KMS-11 (cell line): Measurements from ENCODE around the gene LUZP1.

ENCODE experiments used
- H2AFZ ChIP-seq: fragments of 200-600 bp; sonication (generic); 2 replicates; pipeline ENCODE4 v1.6.1; 2016; ENCODE audit warnings: antibody characterized with exemption, mixed run types, low read depth
- H3K27ac ChIP-seq: fragments of 200-600 bp; sonication (generic); 2 replicates; pipeline ENCODE4 v1.6.1; 2016; ENCODE audit warnings: mild to moderate bottlenecking, mixed run types
- H3K27me3 ChIP-seq: fragments of 200-600 bp; sonication (generic); 2 replicates; pipeline ENCODE4 v1.6.1; 2017; ENCODE audit warnings: mild to moderate bottlenecking, low read depth, mixed run types, moderate library complexity; ENCODE audit not compliant: insufficient read depth
- H3K36me3 ChIP-seq: fragments of 200-600 bp; sonication (generic); 2 replicates; pipeline ENCODE4 v1.6.1; 2017; ENCODE audit warnings: mild to moderate bottlenecking, mixed run types; ENCODE audit not compliant: insufficient read depth
- H3K4me1 ChIP-seq: fragments of 200-600 bp; sonication (generic); 2 replicates; pipeline ENCODE4 v1.6.1; 2016; ENCODE audit warnings: mild to moderate bottlenecking, low read depth, mixed run types; ENCODE audit not compliant: poor library complexity, severe bottlenecking
- H3K4me2 ChIP-seq: fragments of 200-600 bp; sonication (generic); 2 replicates; pipeline ENCODE4 v1.7.0; 2016; ENCODE audit warnings: mild to moderate bottlenecking, mixed run types
- H3K4me3 ChIP-seq: fragments of 200-600 bp; sonication (generic); IDR thresholded peaks from 2 replicates; pipeline ENCODE4 v1.6.1; 2017; ENCODE audit warnings: low read depth, low read length, mixed read lengths; ENCODE audit not compliant: insufficient read depth
- H3K79me2 ChIP-seq: fragments of 200-600 bp; sonication (generic); 2 replicates; pipeline ENCODE4 v1.6.1; 2016; ENCODE audit warnings: low read depth, mixed run types; ENCODE audit not compliant: insufficient read depth
- H3K9ac ChIP-seq: fragments of 200-600 bp; sonication (generic); 2 replicates; pipeline ENCODE4 v1.6.1; 2016; ENCODE audit warnings: mild to moderate bottlenecking, mixed run types
- H4K20me1 ChIP-seq: fragments of 200-600 bp; sonication (generic); 2 replicates; pipeline ENCODE4 v1.6.1; 2016; ENCODE audit warnings: mild to moderate bottlenecking, mixed run types; ENCODE audit not compliant: insufficient read depth
- TF ChIP-seq, protein P1 (sequence below): fragments of 200-600 bp; sonication (generic); conservative IDR thresholded peaks from 2 replicates; pipeline ENCODE4 v1.6.1; 2017; ENCODE audit warnings: low read depth, mild to moderate bottlenecking, antibody characterized with exemption, low read length, moderate library complexity, mixed read lengths

LUZP1 gene

DNA sequence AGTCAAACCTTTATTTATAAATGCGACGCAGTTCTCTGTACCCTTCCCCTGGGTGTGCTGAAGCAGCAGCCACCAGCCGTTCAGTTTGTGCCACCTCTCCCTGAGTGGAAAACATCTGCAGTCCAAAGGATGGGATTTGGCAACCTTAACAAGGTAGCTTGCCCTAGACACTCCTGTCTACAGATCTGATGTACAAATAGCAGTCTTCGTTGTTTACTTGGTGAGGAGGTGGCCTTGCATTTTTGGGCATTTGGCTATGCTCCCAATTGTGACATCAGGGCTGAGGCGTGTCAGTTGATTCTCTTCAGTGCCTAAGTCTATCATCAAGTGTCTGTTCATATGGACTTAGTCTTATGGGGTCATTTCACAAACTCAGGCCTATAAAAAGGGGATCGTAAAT, 89.6 kb downstream of the LUZP1 start:
- no peak overlapping the region for H2AFZ ChIP-seq
- H3K27me3 ChIP-seq = no peaks in the 10 kb centered on the region
- TF ChIP-seq, protein P1, sequence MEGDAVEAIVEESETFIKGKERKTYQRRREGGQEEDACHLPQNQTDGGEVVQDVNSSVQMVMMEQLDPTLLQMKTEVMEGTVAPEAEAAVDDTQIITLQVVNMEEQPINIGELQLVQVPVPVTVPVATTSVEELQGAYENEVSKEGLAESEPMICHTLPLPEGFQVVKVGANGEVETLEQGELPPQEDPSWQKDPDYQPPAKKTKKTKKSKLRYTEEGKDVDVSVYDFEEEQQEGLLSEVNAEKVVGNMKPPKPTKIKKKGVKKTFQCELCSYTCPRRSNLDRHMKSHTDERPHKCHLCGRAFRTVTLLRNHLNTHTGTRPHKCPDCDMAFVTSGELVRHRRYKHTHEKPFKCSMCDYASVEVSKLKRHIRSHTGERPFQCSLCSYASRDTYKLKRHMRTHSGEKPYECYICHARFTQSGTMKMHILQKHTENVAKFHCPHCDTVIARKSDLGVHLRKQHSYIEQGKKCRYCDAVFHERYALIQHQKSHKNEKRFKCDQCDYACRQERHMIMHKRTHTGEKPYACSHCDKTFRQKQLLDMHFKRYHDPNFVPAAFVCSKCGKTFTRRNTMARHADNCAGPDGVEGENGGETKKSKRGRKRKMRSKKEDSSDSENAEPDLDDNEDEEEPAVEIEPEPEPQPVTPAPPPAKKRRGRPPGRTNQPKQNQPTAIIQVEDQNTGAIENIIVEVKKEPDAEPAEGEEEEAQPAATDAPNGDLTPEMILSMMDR = no peak
- H3K4me1 ChIP-seq = no peaks in the 10 kb centered on the region
- no peaks in the 10 kb centered on the region for H3K79me2 ChIP-seq
- no peak overlapping the region for H3K9ac ChIP-seq
- no peak overlapping the region for H3K4me3 ChIP-seq
- H3K4me2 ChIP-seq = no peak overlapping the region
- H4K20me1 ChIP-seq = no peaks in the 10 kb centered on the region
- H3K36me3 ChIP-seq = no peaks in the 10 kb centered on the region
- no peak overlapping the region for H3K27ac ChIP-seq

DNA sequence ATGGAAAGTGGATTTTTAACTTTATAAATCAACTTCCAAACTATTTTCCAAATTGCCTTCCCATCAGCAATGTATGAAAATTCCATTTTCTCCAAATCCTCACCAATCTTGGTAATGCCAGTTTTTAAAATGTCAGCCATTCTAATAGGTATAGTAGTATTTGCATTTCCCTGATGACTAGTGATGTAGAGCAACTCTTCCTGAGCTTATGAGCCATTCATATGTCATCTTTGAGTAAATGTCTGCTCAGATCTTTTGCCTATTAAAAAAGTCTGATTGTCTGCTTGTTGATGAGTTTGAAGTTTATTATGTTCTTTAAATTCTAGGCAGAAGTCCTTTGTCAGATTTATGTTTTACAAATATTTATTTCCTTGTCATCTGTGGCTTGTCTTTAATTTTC, 94.6 kb downstream of the LUZP1 start:
- Histone ChIP-seq H3K27me3 (no peaks in the 10 kb centered on the region), H3K4me2 (no peak overlapping the region), H2AFZ (no peak overlapping the region), H3K4me1 (no peaks in the 10 kb centered on the region), H3K79me2 (no peaks in the 10 kb centered on the region), H4K20me1 (no peaks in the 10 kb centered on the region), H3K36me3 (peaks cover 7% of the 10 kb centered on the region; the same call in 1 of the 2 replicates), H3K9ac (no peak overlapping the region), H3K4me3 (no peak overlapping the region), H3K27ac (no peak overlapping the region)
- TF ChIP-seq, protein P1 = no peak

DNA sequence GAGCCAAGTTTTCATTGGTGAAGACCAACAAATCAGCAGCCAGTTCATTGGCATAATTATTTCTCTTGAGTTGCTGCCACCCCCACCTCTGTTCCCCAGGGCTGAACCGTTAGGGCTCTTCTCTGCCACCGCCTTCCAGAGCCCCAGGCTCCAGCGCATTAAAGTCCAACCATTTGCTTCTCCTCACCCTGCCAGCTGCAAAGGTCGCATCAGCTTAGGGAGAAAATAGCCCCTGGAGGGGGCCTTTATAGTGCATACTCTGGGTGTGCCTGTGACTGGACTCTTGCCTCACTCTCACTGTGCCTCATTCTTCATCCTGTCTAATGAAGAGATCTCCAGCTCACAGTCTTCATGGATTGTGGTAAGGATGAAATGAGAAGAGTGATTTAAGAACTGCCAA, 99.0 kb downstream of the LUZP1 start:
- TF ChIP-seq, protein P1 = no peak
- H3K27ac ChIP-seq = no peak overlapping the region
- H3K4me2 ChIP-seq = no peak overlapping the region
- no peak overlapping the region for H3K9ac ChIP-seq
- H4K20me1 ChIP-seq = no peaks in the 10 kb centered on the region
- H3K79me2 ChIP-seq = no peaks in the 10 kb centered on the region
- H3K4me1 ChIP-seq = no peaks in the 10 kb centered on the region
- H3K27me3 ChIP-seq = no peaks in the 10 kb centered on the region
- peaks cover 7% of the 10 kb centered on the region; the same call in 1 of the 2 replicates for H3K36me3 ChIP-seq
- no peak overlapping the region for H3K4me3 ChIP-seq
- H2AFZ ChIP-seq = no peak overlapping the region

DNA sequence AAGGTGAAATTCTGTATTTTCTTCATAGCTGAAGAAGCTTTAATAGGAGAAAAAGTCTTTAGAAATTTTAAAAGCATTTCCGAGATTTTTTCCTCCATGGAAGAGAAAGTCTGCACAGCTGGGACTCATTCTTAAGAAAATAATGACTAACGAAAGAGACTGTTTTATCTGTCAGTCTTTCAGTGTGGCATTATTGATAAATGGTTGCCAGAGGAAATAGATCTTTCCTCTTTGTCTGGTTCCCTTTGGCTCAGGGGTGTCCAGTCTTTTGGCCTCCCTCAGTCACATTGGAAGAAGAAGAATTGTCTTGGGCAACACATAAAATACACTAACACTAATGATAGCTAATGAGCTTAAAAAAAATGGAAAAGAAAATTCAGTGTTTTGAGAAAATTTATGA, 99.5 kb downstream of the LUZP1 start:
- Histone ChIP-seq H2AFZ (no peak overlapping the region), H3K4me3 (no peak overlapping the region), H3K9ac (no peak overlapping the region), H3K27ac (no peak overlapping the region), H4K20me1 (no peaks in the 10 kb centered on the region), H3K79me2 (no peaks in the 10 kb centered on the region), H3K4me2 (no peak overlapping the region), H3K27me3 (no peaks in the 10 kb centered on the region), H3K36me3 (peaks cover 7% of the 10 kb centered on the region; the same call in 1 of the 2 replicates), H3K4me1 (no peaks in the 10 kb centered on the region)
- TF ChIP-seq, protein P1 = no peak
